Parathyroid adenoma (tissue), 2 donors: ENCODE measurements around the gene ENPP5.

Source experiments
- H2AFZ ChIP-seq: fragments of 300-600 bp; sonication (generic); one replicate; pipeline ENCODE4 v1.7.0; 2017; ENCODE audit warnings: antibody characterized with exemption, mild to moderate bottlenecking
- H3K27ac ChIP-seq: fragments of 300-600 bp; sonication (generic); one replicate; pipeline ENCODE4 v1.7.0; 2017
- H3K27me3 ChIP-seq: fragments of 300-600 bp; sonication (generic); one replicate; pipeline ENCODE4 v1.7.0; 2017; ENCODE audit warnings: low read length; ENCODE audit not compliant: control insufficient read depth, insufficient read depth
- H3K36me3 ChIP-seq: fragments of 300-600 bp; sonication (generic); one replicate; pipeline ENCODE4 v1.7.0; 2017; ENCODE audit warnings: low read length; ENCODE audit not compliant: control insufficient read depth, insufficient read depth
- H3K4me1 ChIP-seq: fragments of 300-600 bp; sonication (generic); one replicate; pipeline ENCODE4 v1.7.0; 2017; ENCODE audit warnings: control low read depth
- H3K4me2 ChIP-seq: fragments of 300-600 bp; sonication (generic); one replicate; pipeline ENCODE4 v1.7.0; 2017; ENCODE audit warnings: low read length
- H3K4me3 ChIP-seq: fragments of 300-600 bp; sonication (generic); one replicate; pipeline ENCODE4 v1.7.0; 2017; ENCODE audit warnings: low read depth, low read length
- H3K79me2 ChIP-seq: fragments of 300-600 bp; sonication (generic); one replicate; pipeline ENCODE4 v1.7.0; 2017; ENCODE audit warnings: control low read depth
- H3K9ac ChIP-seq: fragments of 300-600 bp; sonication (generic); one replicate; pipeline ENCODE4 v1.7.0; 2017; ENCODE audit warnings: mild to moderate bottlenecking
- H3K9me3 ChIP-seq: fragments of 300-600 bp; sonication (generic); one replicate; pipeline ENCODE4 v1.7.0; 2017; ENCODE audit warnings: low read length; ENCODE audit not compliant: control insufficient read depth
- CTCF ChIP-seq: fragments of 300-600 bp; sonication (generic); IDR thresholded peaks from one replicate; pipeline ENCODE4 v1.7.0; 2017; ENCODE audit warnings: antibody characterized with exemption, mild to moderate bottlenecking
- donor health status: primary hyperparathyroidism.

ENPP5 gene

GRCh38 chr6:46144270-46144669, 26.5 kb downstream of the ENPP5 start:
- TF ChIP-seq CTCF: no peak
- H3K9me3 ChIP-seq: no peaks in the 10 kb centered on the region
- no peak overlapping the region for H3K4me3 ChIP-seq
- H3K9ac ChIP-seq: no peak overlapping the region
- H3K4me1 ChIP-seq: no peaks in the 10 kb centered on the region
- H3K79me2 ChIP-seq: no peaks in the 10 kb centered on the region
- H3K4me2 ChIP-seq: no peak overlapping the region
- no peak overlapping the region for H3K27ac ChIP-seq
- no peaks in the 10 kb centered on the region for H3K27me3 ChIP-seq
- H2AFZ ChIP-seq: no peak overlapping the region
- H3K36me3 ChIP-seq: no peaks in the 10 kb centered on the region

GRCh38 chr6:46138281-46138680, 32.5 kb downstream of the ENPP5 start:
- no peak overlapping the region for H3K9ac ChIP-seq
- H3K27me3 ChIP-seq: no peaks in the 10 kb centered on the region
- no peak overlapping the region for H2AFZ ChIP-seq
- peaks cover 7% of the 10 kb centered on the region for H3K4me1 ChIP-seq
- TF ChIP-seq CTCF: no peak
- H3K4me2 ChIP-seq: no peak overlapping the region
- H3K4me3 ChIP-seq: no peak overlapping the region
- no peak overlapping the region for H3K27ac ChIP-seq
- no peaks in the 10 kb centered on the region for H3K79me2 ChIP-seq
- no peaks in the 10 kb centered on the region for H3K9me3 ChIP-seq
- H3K36me3 ChIP-seq: no peaks in the 10 kb centered on the region

DNA sequence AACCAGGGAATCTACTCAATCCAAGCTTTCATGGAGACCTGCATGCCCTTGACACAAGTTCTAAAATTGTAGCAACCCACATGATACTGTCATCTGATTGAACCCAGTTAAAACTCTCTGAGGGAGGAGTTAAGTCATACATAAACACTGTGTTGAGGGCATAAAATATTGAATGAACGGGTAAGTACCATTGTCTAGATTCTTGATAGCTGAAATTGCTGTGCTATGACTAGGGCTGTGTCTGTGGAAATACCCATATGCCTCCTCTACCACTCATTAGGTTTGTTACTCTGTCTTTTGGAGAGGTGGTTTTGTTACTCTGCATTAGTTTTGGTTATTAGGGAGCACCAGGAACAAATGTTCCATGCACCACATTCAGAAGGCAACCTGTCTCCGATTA, 33.4 kb downstream of the ENPP5 start:
- Histone ChIP-seq H3K36me3 (no peaks in the 10 kb centered on the region), H3K9ac (no peak overlapping the region), H3K4me1 (peaks cover 7% of the 10 kb centered on the region), H2AFZ (no peak overlapping the region), H3K79me2 (no peaks in the 10 kb centered on the region), H3K9me3 (no peaks in the 10 kb centered on the region), H3K27me3 (no peaks in the 10 kb centered on the region), H3K4me3 (no peak overlapping the region), H3K4me2 (no peak overlapping the region), H3K27ac (no peak overlapping the region)
- no peak for TF ChIP-seq CTCF

GRCh38 chr6:46136831-46137230, 33.9 kb downstream of the ENPP5 start:
- no peaks in the 10 kb centered on the region for H3K9me3 ChIP-seq
- H3K36me3 ChIP-seq: no peaks in the 10 kb centered on the region
- no peak overlapping the region for H3K4me3 ChIP-seq
- no peak overlapping the region for H3K27ac ChIP-seq
- H3K79me2 ChIP-seq: no peaks in the 10 kb centered on the region
- H3K4me2 ChIP-seq: no peak overlapping the region
- no peaks in the 10 kb centered on the region for H3K27me3 ChIP-seq
- peaks cover 7% of the 10 kb centered on the region for H3K4me1 ChIP-seq
- no peak overlapping the region for H3K9ac ChIP-seq
- no peak for TF ChIP-seq CTCF
- H2AFZ ChIP-seq: no peak overlapping the region

GRCh38 chr6:46135176-46135575, 35.6 kb downstream of the ENPP5 start:
- no peak overlapping the region for H3K4me3 ChIP-seq
- H3K27ac ChIP-seq: no peak overlapping the region
- no peak for TF ChIP-seq CTCF
- no peaks in the 10 kb centered on the region for H3K79me2 ChIP-seq
- no peak overlapping the region for H3K9ac ChIP-seq
- H3K4me1 ChIP-seq: peaks cover 7% of the 10 kb centered on the region
- no peaks in the 10 kb centered on the region for H3K36me3 ChIP-seq
- no peaks in the 10 kb centered on the region for H3K9me3 ChIP-seq
- H3K27me3 ChIP-seq: no peaks in the 10 kb centered on the region
- H2AFZ ChIP-seq: no peak overlapping the region
- H3K4me2 ChIP-seq: no peak overlapping the region
